ENCODE results near the gene PIGN. TPM values are rescaled to one million over a fixed set of nuclear protein-coding genes. Genes with fewer than 3 reads are reported as not detected.

PIGN gene
- total and polyA plus RNA-seq, 2 of the 8 experiments (the other 6 are each of a cell fraction or from before 2014, with no cell fraction given): 20.9 to 26.3 TPM

DNA sequence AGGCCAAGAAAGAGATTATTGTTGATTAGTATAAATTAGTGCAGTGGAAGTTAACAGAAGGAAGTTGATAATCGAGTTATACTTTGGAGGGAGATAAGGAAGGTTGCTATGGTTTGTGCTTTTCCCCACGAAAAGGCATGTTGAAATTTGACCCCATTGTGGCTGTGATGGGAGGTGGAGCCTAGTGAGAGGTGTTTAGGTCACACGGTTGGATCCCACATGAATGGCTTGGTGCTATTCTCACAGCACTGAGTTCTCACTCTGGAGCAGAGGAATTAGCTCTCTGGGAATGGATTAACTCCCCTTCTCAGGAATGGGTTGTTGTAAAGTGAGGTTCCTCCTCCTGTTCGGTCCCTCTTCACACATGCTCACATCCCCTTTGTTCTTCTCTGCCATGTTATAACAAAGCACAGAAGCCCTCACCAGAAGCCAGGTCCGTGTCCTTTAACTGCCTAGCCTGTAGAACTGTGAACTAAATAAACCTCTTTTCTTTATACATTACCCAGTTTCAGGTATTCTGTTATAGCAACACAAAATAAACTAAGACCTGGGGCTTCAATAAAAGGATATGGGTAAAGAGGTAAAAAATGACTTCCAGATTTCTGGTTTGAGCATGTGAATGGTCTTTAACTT, 21.9 kb downstream of the PIGN start:
- Histone ChIP-seq H2AFZ (ENCODE audit: low read length) (0 out of 2 replicates have a peak overlapping the region, but pooled peaks have one; percentile 10), H3K4me3 (ENCODE audit: extremely low read depth in 1 of 4, insufficient read depth in 2 of 4, low read depth in 3 of 4, low read length in 4 of 4) (no peak overlapping the region; a peak in 1 of 8 replicates), H4K91ac (replicated peaks; ENCODE audit: insufficient read length, low read length) (no peak overlapping the region), H3K9me3 (ENCODE audit: insufficient read depth in 2 of 2, low read depth in 1 of 2, low read length in 1 of 2) (peaks cover 0 to 2% of the 10 kb centered on the region in 2 experiments; a peak in 1 of 4 replicates), H3K27ac (ENCODE audit: low read depth, low read length) (no peak overlapping the region), H4K5ac (ENCODE audit: insufficient read length, low read depth, low read length) (no peak overlapping the region), H3K23me2 (ENCODE audit: low read depth, low read length) (no peaks in the 10 kb centered on the region), H4K8ac (ENCODE audit: extremely low read depth, insufficient read depth, low read length) (no peak overlapping the region), H2BK12ac (ENCODE audit: low read depth, low read length) (no peak overlapping the region), H3K4ac (replicated peaks; ENCODE audit: insufficient read length, low read depth, low read length) (no peak overlapping the region), H2BK15ac (ENCODE audit: low read length) (no peak overlapping the region), H2AK5ac (ENCODE audit: low read depth, low read length) (no peak overlapping the region), H3K79me2 (ENCODE audit: control insufficient read depth in 1 of 2, insufficient read depth in 2 of 2, low read length in 2 of 2) (no peaks in the 10 kb centered on the region), H2BK5ac (ENCODE audit: low read depth, low read length) (no peak overlapping the region), H3K23ac (ENCODE audit: insufficient read length) (no peak overlapping the region), H3K4me2 (ENCODE audit: insufficient read depth in 1 of 2, low read depth in 2 of 2, low read length in 2 of 2) (no peak overlapping the region), H4K20me1 (replicated peaks in 1 of 2; ENCODE audit: control insufficient read depth in 1 of 2, insufficient read depth in 2 of 2, low read length in 2 of 2) (peaks cover 0 to 2% of the 10 kb centered on the region in 2 experiments), H3K56ac (replicated peaks; ENCODE audit: insufficient read length, low read depth, low read length) (no peak overlapping the region), H3K9ac (replicated peaks in 1 of 4; ENCODE audit: extremely low read depth in 1 of 4, low read depth in 3 of 4, low read length in 3 of 4) (no peak overlapping the region), H3K18ac (ENCODE audit: extremely low read depth, low read length) (no peak overlapping the region), H3K14ac (ENCODE audit: insufficient read length) (no peak overlapping the region), H2BK120ac (replicated peaks; ENCODE audit: low read depth, low read length) (no peak overlapping the region), H3K79me1 (ENCODE audit: low read depth, low read length) (no peaks in the 10 kb centered on the region), H3K36me3 (ENCODE audit: control insufficient read depth in 2 of 4, insufficient read depth in 4 of 4, low read length in 3 of 4) (peaks cover 0 to 4% (median 0%) of the 10 kb centered on the region in 4 experiments; a peak in 2 of 8 replicates), H2BK20ac (ENCODE audit: low read length) (no peak overlapping the region), H3K4me1 (replicated peaks in 1 of 4; ENCODE audit: control insufficient read depth in 3 of 4, insufficient read depth in 4 of 4, low read length in 3 of 4) (no peaks in the 10 kb centered on the region), H3K27me3 (replicated peaks in 1 of 4; ENCODE audit: control insufficient read depth in 3 of 4, extremely low read depth in 1 of 4, insufficient read depth in 3 of 4, low read length in 3 of 4) (no peaks in the 10 kb centered on the region; a peak in 1 of 7 replicates)
- CTCF ChIA-PET (ENCODE audit: partially characterized antibody): interaction anchor here (1.4 kb wide), 1 partner anchor 18 kb away, joined by 4 read pairs; no protein-coding TSS in a partner anchor
- FAIRE-seq: peak; percentile 36
- no peak for DNase-seq (ENCODE audit: low read depth in 1 of 2, low spot score in 2 of 2)
- no peak for TF ChIP-seq SRF (IDR thresholded peaks at IDR 0.05; ENCODE audit: low read depth, low read length)
- TF ChIP-seq, protein P1, sequence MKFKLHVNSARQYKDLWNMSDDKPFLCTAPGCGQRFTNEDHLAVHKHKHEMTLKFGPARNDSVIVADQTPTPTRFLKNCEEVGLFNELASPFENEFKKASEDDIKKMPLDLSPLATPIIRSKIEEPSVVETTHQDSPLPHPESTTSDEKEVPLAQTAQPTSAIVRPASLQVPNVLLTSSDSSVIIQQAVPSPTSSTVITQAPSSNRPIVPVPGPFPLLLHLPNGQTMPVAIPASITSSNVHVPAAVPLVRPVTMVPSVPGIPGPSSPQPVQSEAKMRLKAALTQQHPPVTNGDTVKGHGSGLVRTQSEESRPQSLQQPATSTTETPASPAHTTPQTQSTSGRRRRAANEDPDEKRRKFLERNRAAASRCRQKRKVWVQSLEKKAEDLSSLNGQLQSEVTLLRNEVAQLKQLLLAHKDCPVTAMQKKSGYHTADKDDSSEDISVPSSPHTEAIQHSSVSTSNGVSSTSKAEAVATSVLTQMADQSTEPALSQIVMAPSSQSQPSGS (IDR thresholded peaks at IDR 0.05; ENCODE audit: low read length): no peak
- no peak for TF ChIP-seq SP4 (IDR thresholded peaks at IDR 0.05; ENCODE audit: low read length)
- no peak for TF ChIP-seq CBX8 (IDR thresholded peaks at IDR 0.05; ENCODE audit: borderline replicate concordance, low read depth, low read length)
- TF ChIP-seq, protein P2, sequence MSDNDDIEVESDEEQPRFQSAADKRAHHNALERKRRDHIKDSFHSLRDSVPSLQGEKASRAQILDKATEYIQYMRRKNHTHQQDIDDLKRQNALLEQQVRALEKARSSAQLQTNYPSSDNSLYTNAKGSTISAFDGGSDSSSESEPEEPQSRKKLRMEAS (IDR thresholded peaks at IDR 0.05): no peak
- POLR2A ChIA-PET (ENCODE audit: partially characterized antibody): no interaction called here
- WGBS, 2 experiments (ENCODE audit: extremely low coverage in 1 of 2, insufficient coverage in 1 of 2, insufficient read length in 1 of 2, insufficient replicate concordance in 2 of 2, low coverage in 1 of 2, low lambda C conversion rate in 2 of 2, missing lambda C conversion rate in 1 of 2): 73% methylated on average over 5 of the region's 5 CpGs; no CpG with 5 or more reads in 1 of the 2 experiments

Measured in H1 (cell line).